ENCODE results near the gene PARK7. TPM values are rescaled to one million over a fixed set of nuclear protein-coding genes. Genes with fewer than 3 reads are reported as not detected.
A peak's percentile ranks its signal among the peaks of the same experiment; 100 is the strongest.

Gene PARK7
- total RNA-seq, 1 experiment from 2014 or later = 448 TPM

GRCh38 chr1:8013399-8013798 is 51.9 kb downstream of the PARK7 start:
- in situ Hi-C loops (cut with HindIII; ENCODE audit: low pct_unique_long_range_greater_than_20kb, low sequenced_read_pairs) = no loop called here

GRCh38 chr1:8013800-8014199 is 52.3 kb downstream of the PARK7 start:
- H3K27ac ChIP-seq (ENCODE audit: low read length) = peak overlapping the region; percentile 99
- peaks cover 97% of the 10 kb centered on the region for H3K4me1 ChIP-seq (ENCODE audit: control insufficient read depth, insufficient read depth, low read length)
- peak overlapping the region; percentile 45 to 99 for H3K4me3 ChIP-seq (ENCODE audit: low read depth in 2 of 2, low read length in 2 of 2)
- in situ Hi-C loops (cut with HindIII; ENCODE audit: low pct_unique_long_range_greater_than_20kb, low sequenced_read_pairs) (no loop called here), intact Hi-C loops (cut with micrococcal nuclease; ENCODE audit: unreplicated experiment) (no loop called here)
- H3K36me3 ChIP-seq (ENCODE audit: control insufficient read depth, insufficient read depth, low read length) = peaks cover 49% of the 10 kb centered on the region
- ATAC-seq (no peak), DNase-seq (ENCODE audit: low read depth, low spot score) (no peak)
- H3K9me3 ChIP-seq (ENCODE audit: control insufficient read depth, insufficient read depth, low read depth, low read length) = no peaks in the 10 kb centered on the region
- BruUV-seq (replicated peaks) = no TSS peak
- ChIA-PET CTCF (no interaction called here), POLR2A (interaction anchor here (0.6 to 0.7 kb wide), 2 partner anchors 47 to 255 kb away, joined by 3 read pairs; no protein-coding TSS in a partner anchor)
- no peaks in the 10 kb centered on the region for H3K27me3 ChIP-seq (ENCODE audit: control insufficient read depth, insufficient read depth, low read length)
- TF ChIP-seq CTCF (IDR thresholded peaks at IDR 0.05) = no peak
- TF ChIP-seq SIN3A (IDR thresholded peaks at IDR 0.05; ENCODE audit: borderline replicate concordance, insufficient read depth, low read depth, low read length) = no peak
- no peak for TF ChIP-seq REST (IDR thresholded peaks at IDR 0.05; ENCODE audit: insufficient read depth in 1 of 2, low read depth in 2 of 2, low read length in 1 of 2)
- no peak for TF ChIP-seq TCF7L2 (IDR thresholded peaks at IDR 0.05; ENCODE audit: low read depth, low read length)
- TF ChIP-seq POLR2AphosphoS5 (IDR thresholded peaks at IDR 0.05; ENCODE audit: low read depth, low read length) = no peak

More at GRCh38 chr1:8013399-8013798, 51.9 kb downstream of the PARK7 start:
- no peaks in the 10 kb centered on the region for H3K27me3 ChIP-seq (ENCODE audit: control insufficient read depth, insufficient read depth, low read length)
- H3K9me3 ChIP-seq (ENCODE audit: control insufficient read depth, insufficient read depth, low read depth, low read length) = no peaks in the 10 kb centered on the region
- ChIA-PET POLR2A (interaction anchor here (0.6 to 0.7 kb wide), 2 partner anchors 48 to 256 kb away, joined by 3 read pairs; no protein-coding TSS in a partner anchor), CTCF (no interaction called here)
- peak overlapping the region; percentile 99 for H3K27ac ChIP-seq (ENCODE audit: low read length)
- DNase-seq (ENCODE audit: low read depth, low spot score) (no peak), ATAC-seq (no peak)
- intact Hi-C loops (cut with micrococcal nuclease; ENCODE audit: unreplicated experiment) = no loop called here
- TF ChIP-seq REST (IDR thresholded peaks at IDR 0.05; ENCODE audit: insufficient read depth in 1 of 2, low read depth in 2 of 2, low read length in 1 of 2) = no peak
- TF ChIP-seq CTCF (IDR thresholded peaks at IDR 0.05) = no peak
- TF ChIP-seq POLR2AphosphoS5 (IDR thresholded peaks at IDR 0.05; ENCODE audit: low read depth, low read length) = no peak; the same call in 1 of the 2 replicates
- no peak for TF ChIP-seq TCF7L2 (IDR thresholded peaks at IDR 0.05; ENCODE audit: low read depth, low read length)
- no peak for TF ChIP-seq SIN3A (IDR thresholded peaks at IDR 0.05; ENCODE audit: borderline replicate concordance, insufficient read depth, low read depth, low read length)
- no TSS peak for BruUV-seq (replicated peaks)
- peaks cover 97% of the 10 kb centered on the region for H3K4me1 ChIP-seq (ENCODE audit: control insufficient read depth, insufficient read depth, low read length)
- peak overlapping the region; percentile 45 to 99 for H3K4me3 ChIP-seq (ENCODE audit: low read depth in 2 of 2, low read length in 2 of 2)
- peaks cover 49% of the 10 kb centered on the region for H3K36me3 ChIP-seq (ENCODE audit: control insufficient read depth, insufficient read depth, low read length)

All from Panc1 (cell line).